ENCODE data around the gene FCN1. TPM values are rescaled to one million over a fixed set of nuclear protein-coding genes. Genes with fewer than 3 reads are reported as not detected.

Gene FCN1
- total RNA-seq, 1 experiment from 2014 or later = not detected

DNA sequence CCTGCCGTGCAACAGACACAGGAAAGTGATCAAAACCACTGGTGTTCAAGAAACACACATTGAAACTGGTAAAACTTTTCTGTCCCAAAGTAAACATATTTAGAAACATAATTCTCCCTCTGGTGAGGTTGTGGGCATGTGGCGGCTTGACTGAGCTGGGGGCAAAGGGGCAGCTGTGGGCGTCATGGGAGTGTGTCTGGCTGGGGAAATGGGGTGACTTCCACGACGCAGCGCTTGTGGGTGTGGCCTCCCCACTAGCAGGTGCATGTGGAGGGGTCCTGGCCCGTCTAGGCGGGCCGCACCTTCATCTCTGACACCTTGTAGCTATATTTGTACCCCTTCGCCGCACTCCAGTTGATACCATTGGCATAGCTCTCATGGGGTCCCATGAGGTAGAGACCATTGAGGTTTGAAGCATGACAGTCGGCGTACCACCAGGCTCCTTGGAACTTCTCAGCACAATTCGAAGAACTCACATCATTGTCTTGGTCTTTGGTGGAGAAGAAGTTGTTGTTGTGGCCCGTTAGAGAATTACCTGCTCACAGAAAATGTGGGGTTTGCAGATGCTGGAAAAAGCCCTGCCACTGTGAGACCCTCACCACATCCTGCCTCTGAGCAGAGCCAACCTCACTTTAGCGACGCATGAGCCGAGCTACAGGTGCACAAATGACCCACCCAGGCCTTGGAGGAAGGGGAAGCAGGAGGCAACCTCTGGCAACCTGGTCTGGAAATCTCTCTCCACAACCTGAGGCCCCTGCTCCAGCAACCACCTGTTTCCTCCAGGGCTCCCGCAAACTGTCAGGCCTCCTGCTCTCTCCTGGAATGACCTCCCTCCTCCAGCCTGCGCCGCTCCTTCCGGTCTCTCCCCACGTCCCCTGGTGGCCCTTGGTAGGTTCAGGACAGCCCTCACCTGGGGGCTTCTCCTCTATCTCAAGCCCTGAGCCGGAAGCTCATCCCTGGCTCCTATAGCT is 7.9 kb downstream of the FCN1 start:
- Histone ChIP-seq H3K9me3 (ENCODE audit: low read length) (no peaks in the 10 kb centered on the region), H3K36me3 (ENCODE audit: insufficient read depth, low read length) (no peaks in the 10 kb centered on the region), H4K20me1 (ENCODE audit: insufficient read depth, low read depth, low read length) (no peaks in the 10 kb centered on the region), H3K4me3 (ENCODE audit: low read length) (no peak overlapping the region), H3K9me2 (replicated peaks; ENCODE audit: insufficient read depth, low read length) (no peaks in the 10 kb centered on the region), H3K9ac (ENCODE audit: low read length) (no peak overlapping the region), H3K27me3 (ENCODE audit: low read length) (no peaks in the 10 kb centered on the region), H3K27ac (ENCODE audit: low read length) (no peak overlapping the region), H2AFZ (ENCODE audit: low read length) (no peak overlapping the region), H3K79me2 (ENCODE audit: low read length) (no peaks in the 10 kb centered on the region), H3K4me2 (ENCODE audit: low read depth, low read length, poor library complexity, severe bottlenecking) (no peak overlapping the region), H3K4me1 (ENCODE audit: low read length) (no peaks in the 10 kb centered on the region; the same call in 1 of the 2 replicates)
- DNase-seq = no peak

DNA sequence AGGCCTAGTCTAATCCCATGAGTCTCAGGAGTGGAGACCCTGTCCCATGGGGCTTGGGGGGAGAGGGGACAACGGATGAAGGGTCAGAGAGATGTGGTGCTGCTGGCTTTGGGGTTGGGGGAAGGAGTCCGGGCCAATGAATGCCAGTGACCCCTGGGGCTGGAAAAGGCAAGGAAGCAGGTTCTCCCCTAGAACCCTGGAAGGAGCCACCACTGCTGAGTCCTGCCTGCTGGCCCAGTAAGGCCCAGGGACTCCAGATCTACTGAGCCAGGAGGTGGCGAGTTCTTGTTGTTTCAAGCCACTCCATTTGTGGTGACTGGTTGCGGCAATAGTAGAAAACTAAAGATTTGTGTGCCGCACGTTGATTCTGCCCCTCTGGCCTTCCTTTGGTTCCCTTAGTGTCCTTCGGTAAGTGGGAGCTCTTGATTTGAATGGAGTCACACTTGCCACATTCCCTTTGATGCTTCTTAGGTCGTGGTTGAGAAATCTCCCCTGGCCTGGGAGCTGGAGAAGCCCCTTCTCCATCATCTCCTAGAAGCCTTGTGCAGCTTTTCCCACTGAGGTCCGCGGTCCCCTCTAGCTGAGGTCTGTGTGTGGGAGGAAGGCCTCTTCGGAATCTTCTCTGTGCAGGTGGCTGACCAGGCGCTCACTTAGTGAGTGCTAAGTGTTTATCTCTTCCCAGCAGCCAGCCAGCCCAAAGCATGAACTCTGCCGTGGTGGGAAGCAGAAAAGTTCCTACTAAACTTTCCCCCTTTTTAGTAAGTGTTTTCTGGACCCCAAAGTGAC is 9.0 kb downstream of the FCN1 start:
- H3K4me1 ChIP-seq (ENCODE audit: low read length) = no peaks in the 10 kb centered on the region; the same call in 1 of the 2 replicates
- H3K9me2 ChIP-seq (replicated peaks; ENCODE audit: insufficient read depth, low read length) = no peaks in the 10 kb centered on the region
- no peak overlapping the region for H3K4me3 ChIP-seq (ENCODE audit: low read length)
- no peaks in the 10 kb centered on the region for H4K20me1 ChIP-seq (ENCODE audit: insufficient read depth, low read depth, low read length)
- no peaks in the 10 kb centered on the region for H3K36me3 ChIP-seq (ENCODE audit: insufficient read depth, low read length)
- no peak overlapping the region for H2AFZ ChIP-seq (ENCODE audit: low read length)
- no peaks in the 10 kb centered on the region for H3K27me3 ChIP-seq (ENCODE audit: low read length)
- H3K9ac ChIP-seq (ENCODE audit: low read length) = no peak overlapping the region
- H3K9me3 ChIP-seq (ENCODE audit: low read length) = no peaks in the 10 kb centered on the region
- H3K27ac ChIP-seq (ENCODE audit: low read length) = no peak overlapping the region
- H3K79me2 ChIP-seq (ENCODE audit: low read length) = no peaks in the 10 kb centered on the region
- DNase-seq = no peak
- H3K4me2 ChIP-seq (ENCODE audit: low read depth, low read length, poor library complexity, severe bottlenecking) = no peak overlapping the region

DNA sequence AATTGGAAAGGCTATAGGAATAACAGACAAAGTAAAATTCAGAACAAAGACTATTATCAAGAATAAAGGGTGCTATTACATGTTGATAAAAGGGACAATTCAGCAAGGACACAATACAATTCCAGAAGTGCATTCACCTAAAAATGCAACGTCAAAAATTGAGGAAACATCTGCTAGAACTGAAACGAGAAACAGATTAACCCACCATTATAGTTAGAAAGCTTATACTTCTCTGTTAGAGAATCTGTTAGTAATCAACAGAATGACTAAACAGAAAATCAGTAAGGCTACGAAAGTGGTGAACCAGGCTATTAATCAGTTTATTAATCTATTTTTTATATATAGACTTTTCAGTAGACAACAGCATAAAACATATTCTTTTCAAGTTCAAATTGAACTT is 14.8 kb downstream of the FCN1 start:
- H3K36me3 ChIP-seq (ENCODE audit: insufficient read depth, low read length) = no peaks in the 10 kb centered on the region
- H4K20me1 ChIP-seq (ENCODE audit: insufficient read depth, low read depth, low read length) = no peaks in the 10 kb centered on the region
- 0 out of 2 replicates have a peak, but pooled peaks cover 4% of the 10 kb centered on the region for H3K27me3 ChIP-seq (ENCODE audit: low read length)
- no peak for DNase-seq
- H3K4me1 ChIP-seq (ENCODE audit: low read length) = no peaks in the 10 kb centered on the region
- H3K9me3 ChIP-seq (ENCODE audit: low read length) = peaks cover 3% of the 10 kb centered on the region; the same call in 1 of the 2 replicates
- no peaks in the 10 kb centered on the region for H3K79me2 ChIP-seq (ENCODE audit: low read length)
- H3K27ac ChIP-seq (ENCODE audit: low read length) = no peak overlapping the region
- no peak overlapping the region for H3K4me3 ChIP-seq (ENCODE audit: low read length)
- H3K4me2 ChIP-seq (ENCODE audit: low read depth, low read length, poor library complexity, severe bottlenecking) = no peak overlapping the region
- H3K9ac ChIP-seq (ENCODE audit: low read length) = no peak overlapping the region
- no peaks in the 10 kb centered on the region; the same call in 1 of the 2 replicates for H3K9me2 ChIP-seq (replicated peaks; ENCODE audit: insufficient read depth, low read length)
- no peak overlapping the region for H2AFZ ChIP-seq (ENCODE audit: low read length)

DNA sequence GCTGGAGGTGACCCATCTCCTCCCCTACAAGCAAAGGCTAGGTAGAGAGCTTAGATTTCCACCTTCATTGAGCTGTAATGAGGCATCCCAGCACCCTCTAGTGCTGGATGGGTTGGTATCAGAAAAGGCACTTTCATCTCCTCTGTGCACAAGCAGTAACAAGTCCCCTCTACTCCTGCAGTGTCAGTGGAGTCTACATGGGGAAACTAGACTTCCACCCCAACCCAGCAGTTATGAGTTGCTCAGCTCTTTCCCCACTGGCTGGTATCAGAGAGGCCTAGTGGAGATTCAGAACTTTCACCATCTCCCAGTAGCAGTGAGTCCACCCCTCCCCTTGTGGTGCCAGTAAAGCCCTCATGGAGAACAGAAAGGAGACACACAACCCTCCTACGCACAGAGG is 17.9 kb downstream of the FCN1 start:
- Histone ChIP-seq H3K9ac (ENCODE audit: low read length) (no peak overlapping the region), H2AFZ (ENCODE audit: low read length) (no peak overlapping the region), H4K20me1 (ENCODE audit: insufficient read depth, low read depth, low read length) (no peaks in the 10 kb centered on the region), H3K4me1 (ENCODE audit: low read length) (no peaks in the 10 kb centered on the region), H3K9me3 (ENCODE audit: low read length) (peaks cover 3% of the 10 kb centered on the region; the same call in 1 of the 2 replicates), H3K27ac (ENCODE audit: low read length) (no peak overlapping the region), H3K27me3 (ENCODE audit: low read length) (0 out of 2 replicates have a peak, but pooled peaks cover 4% of the 10 kb centered on the region), H3K4me2 (ENCODE audit: low read depth, low read length, poor library complexity, severe bottlenecking) (no peak overlapping the region), H3K36me3 (ENCODE audit: insufficient read depth, low read length) (no peaks in the 10 kb centered on the region), H3K79me2 (ENCODE audit: low read length) (no peaks in the 10 kb centered on the region), H3K9me2 (replicated peaks; ENCODE audit: insufficient read depth, low read length) (no peaks in the 10 kb centered on the region; the same call in 1 of the 2 replicates), H3K4me3 (ENCODE audit: low read length) (no peak overlapping the region)
- DNase-seq = no peak

DNA sequence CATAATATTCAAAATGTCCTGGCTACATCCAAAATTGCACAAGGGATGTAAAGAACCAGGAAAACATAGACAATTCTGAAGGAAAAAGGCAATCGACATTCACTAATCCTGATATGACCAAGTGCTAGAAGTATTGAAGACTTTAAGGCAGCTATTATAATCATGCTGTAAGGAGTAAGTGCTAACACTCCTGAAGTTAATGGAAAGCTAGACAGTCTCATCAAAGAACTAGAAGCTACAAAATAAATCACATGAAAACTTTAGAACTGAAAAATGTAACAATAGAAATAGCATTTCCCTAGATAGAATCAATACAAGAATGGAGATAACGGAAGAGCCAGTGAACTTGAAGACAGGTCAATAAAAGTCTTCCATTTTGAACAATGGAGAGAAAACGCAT is 18.5 kb downstream of the FCN1 start:
- Histone ChIP-seq H3K4me3 (ENCODE audit: low read length) (no peak overlapping the region), H3K9me3 (ENCODE audit: low read length) (peaks cover 3% of the 10 kb centered on the region; the same call in 1 of the 2 replicates), H3K79me2 (ENCODE audit: low read length) (no peaks in the 10 kb centered on the region), H3K27ac (ENCODE audit: low read length) (no peak overlapping the region), H3K9ac (ENCODE audit: low read length) (no peak overlapping the region), H3K4me2 (ENCODE audit: low read depth, low read length, poor library complexity, severe bottlenecking) (no peak overlapping the region), H3K9me2 (replicated peaks; ENCODE audit: insufficient read depth, low read length) (no peaks in the 10 kb centered on the region; the same call in 1 of the 2 replicates), H3K36me3 (ENCODE audit: insufficient read depth, low read length) (no peaks in the 10 kb centered on the region), H3K4me1 (ENCODE audit: low read length) (no peaks in the 10 kb centered on the region), H3K27me3 (ENCODE audit: low read length) (0 out of 2 replicates have a peak, but pooled peaks cover 4% of the 10 kb centered on the region), H4K20me1 (ENCODE audit: insufficient read depth, low read depth, low read length) (no peaks in the 10 kb centered on the region), H2AFZ (ENCODE audit: low read length) (no peak overlapping the region)
- no peak for DNase-seq

DNA sequence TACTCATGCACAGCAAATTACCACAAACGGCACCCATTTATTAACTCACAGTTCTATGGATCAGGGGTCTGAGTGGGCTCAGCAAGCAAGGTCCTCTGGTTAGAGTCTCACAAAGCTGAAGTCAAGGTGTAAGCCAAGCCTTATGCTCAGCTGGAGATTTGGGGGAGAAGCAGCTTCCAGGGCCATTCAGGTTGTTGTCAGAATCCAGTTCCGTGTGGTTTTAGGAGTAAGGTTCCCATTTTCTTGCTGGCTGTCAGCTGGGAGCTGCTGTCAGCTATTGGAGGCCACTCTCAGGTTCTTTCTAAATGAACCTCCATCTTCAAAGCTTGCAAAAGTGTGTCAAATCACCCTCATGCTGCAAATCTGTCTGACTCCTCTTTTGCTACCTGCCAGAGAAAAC is 19.4 kb downstream of the FCN1 start:
- Histone ChIP-seq H4K20me1 (ENCODE audit: insufficient read depth, low read depth, low read length) (no peaks in the 10 kb centered on the region), H3K27ac (ENCODE audit: low read length) (no peak overlapping the region), H2AFZ (ENCODE audit: low read length) (no peak overlapping the region), H3K4me1 (ENCODE audit: low read length) (no peaks in the 10 kb centered on the region), H3K4me2 (ENCODE audit: low read depth, low read length, poor library complexity, severe bottlenecking) (no peak overlapping the region), H3K4me3 (ENCODE audit: low read length) (no peak overlapping the region), H3K9ac (ENCODE audit: low read length) (no peak overlapping the region), H3K9me2 (replicated peaks; ENCODE audit: insufficient read depth, low read length) (no peaks in the 10 kb centered on the region; the same call in 1 of the 2 replicates), H3K79me2 (ENCODE audit: low read length) (no peaks in the 10 kb centered on the region), H3K27me3 (ENCODE audit: low read length) (0 out of 2 replicates have a peak, but pooled peaks cover 4% of the 10 kb centered on the region), H3K9me3 (ENCODE audit: low read length) (peaks cover 3% of the 10 kb centered on the region; the same call in 1 of the 2 replicates), H3K36me3 (ENCODE audit: insufficient read depth, low read length) (no peaks in the 10 kb centered on the region)
- no peak for DNase-seq

DNA sequence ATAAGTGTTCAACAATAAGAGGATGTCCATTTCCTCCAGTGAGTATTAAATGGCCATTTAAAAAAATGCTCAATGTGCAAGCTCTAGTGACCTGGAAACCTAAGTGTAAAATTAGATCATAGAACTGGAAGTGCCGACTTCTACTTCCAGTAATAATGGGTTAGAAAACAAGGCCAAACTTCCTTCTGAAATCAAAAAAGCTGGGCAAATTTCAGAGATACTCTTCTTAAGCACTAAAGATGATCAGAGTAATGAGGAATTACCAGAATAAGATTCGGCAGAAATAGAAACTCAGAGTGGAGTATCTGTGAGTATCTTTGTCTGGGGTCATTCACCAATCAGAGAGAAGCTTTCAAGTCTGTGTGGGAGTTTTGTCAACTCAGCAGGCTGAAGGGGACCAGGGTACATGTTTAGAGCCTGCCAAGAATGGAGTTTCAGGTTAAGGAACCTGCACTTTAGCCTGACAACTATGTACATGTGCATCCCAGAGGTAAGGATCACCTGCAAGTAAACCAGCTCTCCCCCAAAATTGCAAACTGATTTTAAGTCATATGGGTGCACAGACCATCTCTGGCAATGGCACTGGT is 20.0 kb downstream of the FCN1 start:
- DNase-seq = no peak
- Histone ChIP-seq H3K4me1 (ENCODE audit: low read length) (no peaks in the 10 kb centered on the region), H4K20me1 (ENCODE audit: insufficient read depth, low read depth, low read length) (no peaks in the 10 kb centered on the region), H3K79me2 (ENCODE audit: low read length) (no peaks in the 10 kb centered on the region), H3K36me3 (ENCODE audit: insufficient read depth, low read length) (no peaks in the 10 kb centered on the region), H3K27ac (ENCODE audit: low read length) (no peak overlapping the region), H3K9ac (ENCODE audit: low read length) (no peak overlapping the region), H3K4me2 (ENCODE audit: low read depth, low read length, poor library complexity, severe bottlenecking) (no peak overlapping the region), H3K4me3 (ENCODE audit: low read length) (no peak overlapping the region), H2AFZ (ENCODE audit: low read length) (no peak overlapping the region), H3K9me2 (replicated peaks; ENCODE audit: insufficient read depth, low read length) (no peaks in the 10 kb centered on the region; the same call in 1 of the 2 replicates), H3K27me3 (ENCODE audit: low read length) (0 out of 2 replicates have a peak, but pooled peaks cover 4% of the 10 kb centered on the region), H3K9me3 (ENCODE audit: low read length) (peaks cover 3% of the 10 kb centered on the region; the same call in 1 of the 2 replicates)

Data from Karpas-422 (cell line).